ENCODE results near the gene PDCL2. TPM values are rescaled to one million over a fixed set of nuclear protein-coding genes. Genes with fewer than 3 reads are reported as not detected.
A peak's percentile ranks its signal among the peaks of the same experiment; 100 is the strongest.

The PDCL2 gene
- total RNA-seq, 1 experiment from 2014 or later = not detected

DNA sequence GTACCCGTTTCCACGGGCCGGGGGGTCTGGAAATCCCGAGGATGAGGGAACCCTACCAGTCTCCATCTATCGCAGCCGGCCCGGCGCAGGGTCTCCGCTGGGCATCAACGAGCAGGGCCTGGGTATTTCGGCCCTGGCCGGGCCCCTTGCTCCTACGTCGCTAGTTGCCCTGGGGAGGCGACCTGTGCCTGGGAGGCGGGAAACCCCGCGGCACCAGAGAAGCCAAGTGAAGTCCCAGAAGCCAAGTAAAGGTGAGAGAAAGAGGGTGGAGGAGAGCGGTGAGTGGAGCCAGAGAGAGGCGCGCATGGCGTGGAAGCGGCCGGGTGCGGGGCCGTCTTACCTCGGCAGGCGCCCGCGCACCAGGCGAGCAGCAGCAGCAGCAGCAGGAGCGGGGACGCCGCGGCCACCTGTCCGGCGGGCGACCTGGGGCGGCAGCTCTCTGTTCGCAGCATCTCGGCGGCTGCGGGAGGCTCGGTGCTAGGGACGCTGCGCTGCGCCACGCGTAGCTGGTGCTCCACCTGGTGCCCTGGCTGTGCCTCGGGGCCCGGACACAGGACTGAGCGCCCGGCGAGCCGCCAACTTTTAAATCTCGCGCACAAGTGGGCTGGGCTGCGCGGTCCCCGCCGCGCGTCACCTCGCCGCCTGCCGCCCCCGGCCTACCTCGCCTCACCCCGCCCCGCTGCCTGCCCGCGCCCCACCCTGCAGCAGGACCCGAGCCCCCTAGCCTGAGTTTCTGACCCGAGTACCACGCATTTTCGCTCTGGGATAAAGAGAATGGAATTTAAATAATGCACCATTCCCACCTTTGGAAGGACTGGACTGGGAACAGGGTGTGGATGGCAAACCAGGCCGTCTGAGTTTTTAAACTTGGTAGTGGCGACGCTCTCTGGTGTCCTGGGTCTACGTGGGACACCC, 44.0 kb upstream of the PDCL2 start, which contains the start of gene NMU:
Gene NMU (minus strand): TSS at position 558 of the 915 bp plus-strand sequence. CDS start 106 bp downstream, at position 452.
- peak within 1 kb of the TSS; percentile 76 for H3K4me3 Mint-ChIP-seq (ENCODE audit: unreplicated experiment)
- H3K9me3 Mint-ChIP-seq (ENCODE audit: unreplicated experiment) = no peaks in the 10 kb centered on the region
- peaks cover 3% of the 10 kb centered on the region for H3K27me3 ChIP-seq (replicated peaks; ENCODE audit: control insufficient read depth, insufficient read depth, low read length)
- peak; percentile 45 to 60 for DNase-seq
- TF ChIP-seq, protein P1, sequence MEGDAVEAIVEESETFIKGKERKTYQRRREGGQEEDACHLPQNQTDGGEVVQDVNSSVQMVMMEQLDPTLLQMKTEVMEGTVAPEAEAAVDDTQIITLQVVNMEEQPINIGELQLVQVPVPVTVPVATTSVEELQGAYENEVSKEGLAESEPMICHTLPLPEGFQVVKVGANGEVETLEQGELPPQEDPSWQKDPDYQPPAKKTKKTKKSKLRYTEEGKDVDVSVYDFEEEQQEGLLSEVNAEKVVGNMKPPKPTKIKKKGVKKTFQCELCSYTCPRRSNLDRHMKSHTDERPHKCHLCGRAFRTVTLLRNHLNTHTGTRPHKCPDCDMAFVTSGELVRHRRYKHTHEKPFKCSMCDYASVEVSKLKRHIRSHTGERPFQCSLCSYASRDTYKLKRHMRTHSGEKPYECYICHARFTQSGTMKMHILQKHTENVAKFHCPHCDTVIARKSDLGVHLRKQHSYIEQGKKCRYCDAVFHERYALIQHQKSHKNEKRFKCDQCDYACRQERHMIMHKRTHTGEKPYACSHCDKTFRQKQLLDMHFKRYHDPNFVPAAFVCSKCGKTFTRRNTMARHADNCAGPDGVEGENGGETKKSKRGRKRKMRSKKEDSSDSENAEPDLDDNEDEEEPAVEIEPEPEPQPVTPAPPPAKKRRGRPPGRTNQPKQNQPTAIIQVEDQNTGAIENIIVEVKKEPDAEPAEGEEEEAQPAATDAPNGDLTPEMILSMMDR (IDR thresholded peaks at IDR 0.05; ENCODE audit: insufficient read depth in 1 of 2, low read depth in 1 of 2, low read length in 1 of 2, severe bottlenecking in 1 of 2, unreplicated experiment in 1 of 2) = peak in 1 of 2 experiments; percentile 16
- peaks cover 24% of the 10 kb centered on the region for H3K27me3 Mint-ChIP-seq (ENCODE audit: insufficient read depth, unreplicated experiment)
- intact Hi-C loops (cut with micrococcal nuclease; ENCODE audit: unreplicated experiment) = loop anchor here (2.0 to 5.0 kb wide), 2 partner anchors 189 to 231 kb away; no protein-coding TSS in a partner anchor
- H3K36me3 ChIP-seq (ENCODE audit: control insufficient read depth, insufficient read depth, low read length) = no peaks in the 10 kb centered on the region
- H3K4me1 Mint-ChIP-seq (ENCODE audit: low read depth, unreplicated experiment) = peaks cover 7% of the 10 kb centered on the region
- H3K27ac Mint-ChIP-seq (ENCODE audit: unreplicated experiment) = no peak within 1 kb of the TSS
- no TSS peak for BruUV-seq (replicated peaks)
- H3K4me3 ChIP-seq (ENCODE audit: low read depth, low read length) = peak within 1 kb of the TSS; percentile 33
- no peaks in the 10 kb centered on the region for H3K36me3 Mint-ChIP-seq (ENCODE audit: insufficient read depth, unreplicated experiment)
- no peaks in the 10 kb centered on the region for H3K4me1 ChIP-seq
- H3K9me3 ChIP-seq = 0 out of 2 replicates have a peak, but pooled peaks cover 3% of the 10 kb centered on the region
- POLR2A ChIA-PET = no interaction called here
- CTCF ChIA-PET = interaction anchor here (1.0 kb wide), 1 partner anchor 203 kb away, joined by 6 read pairs; no protein-coding TSS in a partner anchor

DNA sequence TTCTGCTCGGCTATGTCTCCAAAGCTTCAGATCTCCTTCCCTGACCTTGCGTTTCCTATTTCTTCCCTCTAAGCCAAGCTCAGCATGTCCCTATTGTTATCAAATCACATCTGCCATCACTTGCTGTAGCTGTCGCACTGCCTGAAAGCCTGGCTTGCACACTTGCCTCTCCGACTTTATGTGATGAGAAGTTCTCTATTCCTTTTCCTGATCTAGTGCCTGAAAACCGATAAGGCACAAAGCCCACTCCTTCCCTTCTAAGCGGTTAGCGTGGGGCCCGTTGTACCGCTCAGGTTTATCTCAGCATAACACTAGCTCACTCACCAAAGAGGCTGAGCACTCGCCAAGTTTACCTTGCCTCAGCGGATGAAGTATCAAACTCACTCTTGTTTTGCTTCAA, 43.2 kb upstream of the PDCL2 start:
- peaks cover 23% of the 10 kb centered on the region for H3K27me3 Mint-ChIP-seq (ENCODE audit: insufficient read depth, unreplicated experiment)
- BruUV-seq (replicated peaks) = no TSS peak
- CTCF ChIA-PET = no interaction called here

More for the DNA sequence above, 43.2 kb upstream of the PDCL2 start:
- TF ChIP-seq, protein P1 (IDR thresholded peaks at IDR 0.05; ENCODE audit: insufficient read depth in 1 of 2, low read depth in 1 of 2, low read length in 1 of 2, severe bottlenecking in 1 of 2, unreplicated experiment in 1 of 2) = no peak
- Mint-ChIP-seq H3K4me1 (ENCODE audit: low read depth, unreplicated experiment) (peaks cover 7% of the 10 kb centered on the region), H3K9me3 (ENCODE audit: unreplicated experiment) (no peaks in the 10 kb centered on the region), H3K4me3 (ENCODE audit: unreplicated experiment) (peak overlapping the region; percentile 76), H3K27ac (ENCODE audit: unreplicated experiment) (no peak overlapping the region), H3K36me3 (ENCODE audit: insufficient read depth, unreplicated experiment) (no peaks in the 10 kb centered on the region)
- H3K4me3 ChIP-seq (ENCODE audit: low read depth, low read length) = no peak overlapping the region; the same call in 1 of the 2 replicates
- H3K36me3 ChIP-seq (ENCODE audit: control insufficient read depth, insufficient read depth, low read length) = no peaks in the 10 kb centered on the region
- H3K27me3 ChIP-seq (replicated peaks; ENCODE audit: control insufficient read depth, insufficient read depth, low read length) = peaks cover 3% of the 10 kb centered on the region
- no peak for DNase-seq
- H3K9me3 ChIP-seq = 0 out of 2 replicates have a peak, but pooled peaks cover 7% of the 10 kb centered on the region
- POLR2A ChIA-PET = no interaction called here
- intact Hi-C loops (cut with micrococcal nuclease; ENCODE audit: unreplicated experiment) = loop anchor here (5.0 kb wide), 1 partner anchor 188 kb away; no protein-coding TSS in a partner anchor
- H3K4me1 ChIP-seq = no peaks in the 10 kb centered on the region
